GM19463 (cell line): ENCODE measurements around the gene COX10.

Source experiments
- ATAC-seq: cut with Tn5 transposase; IDR thresholded peaks from one replicate; pipeline ENCODE4 v1.9.1; 2021; ENCODE audit warnings: mild to moderate bottlenecking, moderate library complexity; ENCODE audit not compliant: unreplicated experiment

The COX10 gene

GRCh38 chr17:14245002-14245401 is 175.7 kb downstream of the COX10 start:
- no peak for ATAC-seq

GRCh38 chr17:14245629-14246028 is 176.3 kb downstream of the COX10 start:
- no peak for ATAC-seq
